K562 (cell line): Measurements from ENCODE around the gene SHFL. TPM values are rescaled to one million over a fixed set of nuclear protein-coding genes. Genes with fewer than 3 reads are reported as not detected.
A peak's percentile ranks its signal among the peaks of the same experiment; 100 is the strongest.

ENCODE experiments used
- ATAC-seq: fragments of 200-7000 bp; cut with Tn5 transposase; 3 replicates; pipeline ENCODE4 v1.9.1; 2020; ENCODE audit warnings: moderate library complexity
- BruUV-seq: library from RNA; stranded (reverse); fragments of 400-500 nt; replicated peaks from 2 replicates; lab custom pipeline; 2021; lab: Mats Ljungman, UMichigan
- CTCF ChIA-PET: fragments of 300-600 bp; formaldehyde crosslinking; extraction: SDS; loops from one replicate; lab custom pipeline; 2021; ENCODE audit warnings: low intra/inter-chr PET ratio; lab: Yijun Ruan, JAX
- POLR2A ChIA-PET: fragments of 300-600, 350-650 bp; sonication (Branson Sonifier 250); formaldehyde crosslinking; extraction: SDS; loops from one replicate; lab custom pipeline; 2021; ENCODE audit warnings: antibody characterized with exemption, inconsistent platforms; lab: Yijun Ruan, JAX
- DNase-seq, 4 experiments: peaks; one replicate each; pipeline versions ENCODE4 v3.0.0 to v3.0.0-alpha.2; 2011 to 2018; ENCODE audit warnings: low spot score in 3 of 4, mixed read lengths in 3 of 4; ENCODE audit errors: extremely low read depth in 1 of 4
- FAIRE-seq: peaks from 2 replicates; lab custom pipeline; 2011; peaks lifted over from hg19 to GRCh38; lab: Jason Lieb, UNC
- H2AFZ ChIP-seq: 2 replicates; pipeline ENCODE4 v1.6.0; 2011; ENCODE audit warnings: low read depth, low read length, control low read depth, inconsistent platforms
- H3K27ac ChIP-seq: fragments of 200-600 bp; 3 replicates; pipeline ENCODE4 v1.8.0; 2011; ENCODE audit warnings: low read depth, mild to moderate bottlenecking, control low read depth, inconsistent platforms, low read length, moderate library complexity, mixed read lengths; ENCODE audit errors: extremely low read depth
- H3K27me3 ChIP-seq, 2 experiments: fragments of 300-600 bp in 1 of 2; 2 replicates in 1 of 2; 3 replicates in 1 of 2; pipeline versions ENCODE4 v1.6.0 to v1.8.0; 2011; ENCODE audit warnings: inconsistent platforms in 2 of 2, low read length in 2 of 2, mild to moderate bottlenecking in 1 of 2, mixed read lengths in 1 of 2, moderate library complexity in 1 of 2; ENCODE audit not compliant: control insufficient read depth in 2 of 2, insufficient read depth in 2 of 2
- H3K36me3 ChIP-seq: fragments of 300-600 bp; 3 replicates; pipeline ENCODE4 v1.8.0; 2011; ENCODE audit warnings: mild to moderate bottlenecking, low read length, inconsistent platforms; ENCODE audit not compliant: control insufficient read depth, insufficient read depth
- H3K4me1 ChIP-seq, 2 experiments: fragments of 200-600 bp in 1 of 2; replicated peaks in 1 of 2; 2 replicates in 1 of 2; 3 replicates in 1 of 2; pipeline versions ENCODE4 v1.5.1 to v1.8.0; 2011; ENCODE audit warnings: inconsistent platforms in 2 of 2, low read length in 2 of 2, mild to moderate bottlenecking in 1 of 2, mixed read lengths in 1 of 2, moderate library complexity in 1 of 2; ENCODE audit not compliant: control insufficient read depth in 2 of 2, insufficient read depth in 2 of 2
- H3K4me2 ChIP-seq: 2 replicates; pipeline ENCODE4 v1.6.1; 2011; ENCODE audit warnings: low read length, control low read depth, inconsistent platforms, mixed read lengths; ENCODE audit not compliant: insufficient read depth
- H3K4me3 ChIP-seq: fragments of 200-600 bp; sonication (generic), shearing (Covaris generic); 2 replicates; pipeline ENCODE4 v1.5.1; 2016; ENCODE audit warnings: control low read depth, inconsistent platforms
- H3K79me2 ChIP-seq: fragments of 200-600 bp; 3 replicates; pipeline ENCODE4 v1.8.0; 2011; ENCODE audit warnings: low read length, inconsistent platforms; ENCODE audit not compliant: control insufficient read depth, insufficient read depth
- H3K9ac ChIP-seq, 2 experiments: 2 replicates each; pipeline versions ENCODE4 v1.6.0 to v1.6.1; 2011; ENCODE audit warnings: low read depth in 2 of 2, low read length in 2 of 2, control low read depth in 1 of 2, inconsistent platforms in 1 of 2, mild to moderate bottlenecking in 1 of 2, mixed read lengths in 1 of 2; ENCODE audit not compliant: insufficient read depth in 1 of 2
- H3K9me1 ChIP-seq: one replicate; pipeline ENCODE4 v1.6.0; 2011; ENCODE audit warnings: inconsistent platforms, mild to moderate bottlenecking, low read length, moderate library complexity; ENCODE audit not compliant: control insufficient read depth, insufficient read depth
- H3K9me3 ChIP-seq: replicated peaks from 2 replicates; pipeline ENCODE4 v1.5.1; 2011; ENCODE audit warnings: low read depth, low read length, inconsistent platforms; ENCODE audit not compliant: control insufficient read depth, insufficient read depth
- H4K20me1 ChIP-seq: replicated peaks from 2 replicates; pipeline ENCODE4 v1.6.1; 2011; ENCODE audit warnings: low read length, inconsistent platforms, mixed read lengths; ENCODE audit not compliant: control insufficient read depth, insufficient read depth
- CREM ChIP-seq: IDR thresholded peaks from 2 replicates; pipeline ENCODE4 v1.6.1; 2014; ENCODE audit warnings: antibody characterized with exemption, low read depth
- DNMT1 ChIP-seq: fragments of 450-650 bp; IDR thresholded peaks from 2 replicates; pipeline ENCODE4 v1.6.1; 2016; ENCODE audit warnings: antibody characterized with exemption, mild to moderate bottlenecking
- FOXJ3 ChIP-seq: sonication (generic); formaldehyde crosslinking; IDR thresholded peaks from 2 replicates; pipeline ENCODE4 v1.4.0; 2020; ENCODE audit warnings: mild to moderate bottlenecking, missing genetic modification reagents
- LEF1 ChIP-seq: fragments of 450-650 bp; IDR thresholded peaks from 2 replicates; pipeline ENCODE4 v1.6.1; 2016; ENCODE audit warnings: mild to moderate bottlenecking
- MCM2 ChIP-seq: fragments of 450-650 bp; IDR thresholded peaks from 2 replicates; pipeline ENCODE4 v1.6.1; 2017; ENCODE audit warnings: low read depth, mild to moderate bottlenecking
- NR2C2 ChIP-seq, 2 experiments: fragments of 200-800 bp in 1 of 2; sonication (Bioruptor generic) in 1 of 2; sonication (generic) in 1 of 2; formaldehyde crosslinking in 1 of 2; IDR thresholded peaks; 2 replicates each; pipeline versions ENCODE4 v1.6.1 to v1.8.0; 2016 to 2022; ENCODE audit warnings: mild to moderate bottlenecking in 1 of 2, missing compliant biosample characterization in 1 of 2, missing genetic modification characterization in 1 of 2, missing genetic modification reagents in 1 of 2
- POLR2G ChIP-seq: fragments of 200-400 bp; formaldehyde crosslinking; IDR thresholded peaks from 2 replicates; pipeline ENCODE4 v1.6.1; 2017; ENCODE audit warnings: low read depth, mild to moderate bottlenecking, antibody characterized with exemption, low read length, moderate library complexity
- SAFB2 ChIP-seq: fragments of 200-400 bp; formaldehyde crosslinking; IDR thresholded peaks from 2 replicates; pipeline ENCODE4 v1.6.1; 2018; ENCODE audit warnings: borderline replicate concordance, low read length, low read depth, moderate library complexity; ENCODE audit not compliant: severe bottlenecking
- SNRNP70 ChIP-seq: fragments of 200-400 bp; formaldehyde crosslinking; optimal IDR thresholded peaks from 2 replicates; pipeline ENCODE3; 2017; ENCODE audit warnings: low read depth, low read length
- SP1 ChIP-seq: sonication (generic); formaldehyde crosslinking; IDR thresholded peaks from 2 replicates; pipeline ENCODE4 v1.8.1; 2022; ENCODE audit warnings: mild to moderate bottlenecking, missing genetic modification reagents
- SUPT5H ChIP-seq: fragments of 450-650 bp; IDR thresholded peaks from 2 replicates; pipeline ENCODE4 v1.6.1; 2016
- TAF1 ChIP-seq: IDR thresholded peaks from 2 replicates; pipeline ENCODE4 v1.6.1; 2011; ENCODE audit warnings: mild to moderate bottlenecking, low read length, moderate library complexity; ENCODE audit not compliant: insufficient read depth, control insufficient read depth, severe bottlenecking; ENCODE audit errors: extremely low read depth
- TAF15 ChIP-seq: fragments of 200-400 bp; formaldehyde crosslinking; IDR thresholded peaks from 2 replicates; pipeline ENCODE4 v1.6.1; 2017; ENCODE audit warnings: mild to moderate bottlenecking, low read depth, low read length, moderate library complexity
- TAL1 ChIP-seq: fragments of 450-650 bp; IDR thresholded peaks from 2 replicates; pipeline ENCODE4 v1.6.1; 2016; ENCODE audit warnings: mild to moderate bottlenecking
- ZNF263 ChIP-seq: sonication (generic); formaldehyde crosslinking; IDR thresholded peaks from 2 replicates; pipeline ENCODE4 v1.8.0; 2022; ENCODE audit warnings: mild to moderate bottlenecking, missing genetic modification reagents, borderline replicate concordance
- WGBS: fragments of 100-300 bp; shearing (Covaris generic); methylation state at CpG from one replicate; pipeline ENCODE4 v1.1.6; 2016; ENCODE audit warnings: low coverage, mixed read lengths; ENCODE audit not compliant: insufficient coverage; ENCODE audit errors: missing lambda C conversion rate; 5-methylcytosine and 5-hydroxymethylcytosine counted together
- in situ Hi-C: fragments of 300-500 bp; cut with MboI; formaldehyde crosslinking; loops from 4 replicates; pipeline ENCODE4 v1.15.0; 2018; ENCODE audit warnings: inconsistent platforms, mixed read lengths
- intact Hi-C: fragments of 100-400 bp; cut with micrococcal nuclease; formaldehyde crosslinking; loops from 2 replicates; pipeline ENCODE4 v1.14.2; 2022
- polyA plus RNA-seq, 8 experiments: library from polyadenylated mRNA; depleted of rRNA in 4 of 8; stranded (reverse) in 5 of 8; unstranded in 3 of 8; fragments of >200 nt; fragmentation: Nextera tagmentation in 2 of 8; fragmentation: Illumina TruSeq in 1 of 8; extraction: Ambion mirVana in 2 of 8; extraction: Trizol in 1 of 8; gene quantifications; 2 replicates each; pipeline versions ENCODE4 v1.2.1 to v1.2.3, GENCODE V29; 2011 to 2014; ENCODE audit warnings: inconsistent platforms in 1 of 8, missing spikeins in 1 of 8
- total RNA-seq, 7 experiments: library from RNA; depleted of rRNA in 6 of 7; stranded (reverse); fragments of >200 nt in 6 of 7; fragmentation: Illumina TruSeq in 2 of 7; extraction: Trizol in 2 of 7; gene quantifications; 2 replicates each; pipeline versions ENCODE4 v1.2.1 to v1.2.3, GENCODE V29; 2011 to 2021; ENCODE audit warnings: low replicate concordance in 1 of 7
- TF ChIP-seq, protein P1 (sequence below): fragments of 450-650 bp; IDR thresholded peaks from 2 replicates; pipeline ENCODE4 v1.6.1; 2017; ENCODE audit warnings: antibody characterized with exemption
- TF ChIP-seq, protein P2 (sequence below): fragments of 200-800 bp; sonication (Bioruptor generic); IDR thresholded peaks from 2 replicates; pipeline ENCODE4 v1.6.1; 2017; ENCODE audit warnings: missing genetic modification characterization, missing compliant biosample characterization

The SHFL gene
- total and polyA plus RNA-seq, 9 of the 15 experiments (the other 6 are each of a cell fraction or from before 2014, with no cell fraction given), result 1.5 to 25.7 (median 13.0) TPM

DNA sequence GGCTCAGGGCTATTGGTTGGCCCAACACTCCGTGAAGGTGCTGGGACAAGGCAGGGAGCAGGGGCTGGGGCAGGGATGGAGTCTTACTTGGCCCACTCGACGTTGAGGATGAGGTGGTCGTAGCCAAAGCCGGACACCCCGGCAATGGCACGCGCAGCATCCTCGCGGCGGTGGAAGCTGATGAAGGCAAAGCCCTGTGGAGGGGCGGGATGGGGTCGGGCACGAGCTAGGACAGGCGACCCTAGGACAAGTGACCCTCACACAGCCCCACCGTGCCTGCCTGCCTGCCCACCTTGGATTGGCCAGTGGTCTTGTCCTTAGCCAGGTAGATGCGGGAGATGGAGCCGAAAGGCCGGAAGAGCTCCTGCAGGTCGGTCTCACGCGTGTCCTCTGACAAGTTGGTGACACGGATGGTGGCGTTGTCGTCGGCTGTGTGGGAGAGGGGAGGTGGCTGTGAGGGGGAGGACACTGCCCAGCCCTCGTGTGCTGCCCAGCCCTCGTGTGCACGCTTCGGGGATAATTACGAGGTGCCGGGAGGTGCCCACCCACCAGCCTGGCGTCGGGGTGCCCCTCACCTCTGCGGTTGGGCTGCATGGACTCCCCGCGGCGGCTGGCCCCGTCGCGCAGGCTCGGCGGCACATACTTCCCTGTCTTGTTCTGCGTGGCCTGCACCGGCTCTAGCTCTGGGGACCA is 29.4 kb downstream of the SHFL start (continued):
- TF ChIP-seq TAF15 (0 out of 2 replicates have a peak, but pooled peaks have one; percentile 83), SUPT5H (peak; percentile 58; the same call in 1 of the 2 replicates), FOXJ3 (no peak), NR2C2 (CRISPR knock-in tag; IDR thresholded peaks at IDR 0.05) (0 out of 2 replicates have a peak, but pooled peaks have one; percentile 20), NR2C2 (tag; IDR thresholded peaks at IDR 0.05) (no peak), LEF1 (no peak), MCM2 (no peak), TAF1 (no peak)

DNA sequence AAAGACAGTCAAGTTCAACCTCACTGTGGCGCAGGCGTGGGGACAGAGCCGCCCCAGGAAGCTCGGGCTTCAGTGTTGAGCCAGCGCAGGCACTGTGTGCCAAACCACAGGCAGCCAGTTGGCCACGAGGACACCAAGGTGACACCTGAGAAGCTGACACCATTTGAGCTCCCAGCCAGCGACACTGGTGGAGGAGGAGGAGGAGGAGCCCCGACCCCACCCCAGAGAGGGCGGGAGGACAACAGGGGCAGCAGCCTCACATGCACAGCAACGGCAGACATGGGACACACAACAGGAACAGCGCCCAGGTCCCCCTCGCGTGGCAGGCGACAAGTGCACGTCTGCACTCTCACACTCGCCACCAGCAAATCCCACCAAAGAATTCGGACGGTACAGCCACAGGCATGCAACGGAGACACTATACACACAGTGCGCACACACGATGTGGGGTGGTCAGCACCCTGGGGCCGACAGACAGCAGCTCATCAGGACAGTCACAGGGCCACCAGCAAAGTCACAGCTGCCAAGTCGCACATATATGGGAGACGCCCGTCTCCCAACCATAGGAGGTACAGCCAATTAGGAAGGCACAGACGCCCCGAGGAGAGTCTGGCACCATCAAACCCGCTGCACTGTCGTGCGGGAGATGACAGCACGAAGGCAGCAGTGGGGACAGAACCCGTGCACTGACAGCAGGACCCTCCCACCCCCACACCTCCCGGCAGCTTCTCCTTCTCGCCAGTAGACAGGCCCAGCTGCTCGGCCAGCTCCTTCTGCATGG is 30.2 kb downstream of the SHFL start:
- Histone ChIP-seq H2AFZ (no peak overlapping the region), H3K4me2 (no peak overlapping the region), H3K9ac (peak overlapping the region in 1 of 2 experiments; percentile 72; a peak in 1 of 4 replicates), H3K27ac (no peak overlapping the region), H4K20me1 (peaks cover 5% of the 10 kb centered on the region; the same call in 1 of the 2 replicates), H3K4me3 (no peak overlapping the region), H3K9me3 (no peaks in the 10 kb centered on the region), H3K79me2 (peaks cover 15% of the 10 kb centered on the region), H3K36me3 (peaks cover 48% of the 10 kb centered on the region; the same call in 2 of the 3 replicates), H3K4me1 (peaks cover 3 to 82% of the 10 kb centered on the region in 2 experiments; a peak in 3 of 5 replicates), H3K27me3 (no peaks in the 10 kb centered on the region), H3K9me1 (no peaks in the 10 kb centered on the region)
- FAIRE-seq (no peak), ATAC-seq (no peak), DNase-seq (no peak)
- no TSS peak for BruUV-seq
- CTCF ChIA-PET, result no interaction called here
- POLR2A ChIA-PET, result interaction anchor here (0.6 to 5.8 kb wide), 9 partner anchors 9 to 360 kb away, joined by 3 to 49 read pairs (median 5); partner anchors contain the start of gene PPAN
- intact Hi-C loops, result no loop called here
- in situ Hi-C loops, result no loop called here
- 93% methylated on average over 21 of the region's 35 CpGs for WGBS
- no peak for TF ChIP-seq SAFB2
- peak; percentile 82 for TF ChIP-seq SNRNP70
- peak; percentile 49 for TF ChIP-seq POLR2G
- TF ChIP-seq ZNF263 (CRISPR knock-in tag), result peak; percentile 38; the same call in 1 of the 2 replicates
- no peak for TF ChIP-seq CREM
- TF ChIP-seq, protein P1, sequence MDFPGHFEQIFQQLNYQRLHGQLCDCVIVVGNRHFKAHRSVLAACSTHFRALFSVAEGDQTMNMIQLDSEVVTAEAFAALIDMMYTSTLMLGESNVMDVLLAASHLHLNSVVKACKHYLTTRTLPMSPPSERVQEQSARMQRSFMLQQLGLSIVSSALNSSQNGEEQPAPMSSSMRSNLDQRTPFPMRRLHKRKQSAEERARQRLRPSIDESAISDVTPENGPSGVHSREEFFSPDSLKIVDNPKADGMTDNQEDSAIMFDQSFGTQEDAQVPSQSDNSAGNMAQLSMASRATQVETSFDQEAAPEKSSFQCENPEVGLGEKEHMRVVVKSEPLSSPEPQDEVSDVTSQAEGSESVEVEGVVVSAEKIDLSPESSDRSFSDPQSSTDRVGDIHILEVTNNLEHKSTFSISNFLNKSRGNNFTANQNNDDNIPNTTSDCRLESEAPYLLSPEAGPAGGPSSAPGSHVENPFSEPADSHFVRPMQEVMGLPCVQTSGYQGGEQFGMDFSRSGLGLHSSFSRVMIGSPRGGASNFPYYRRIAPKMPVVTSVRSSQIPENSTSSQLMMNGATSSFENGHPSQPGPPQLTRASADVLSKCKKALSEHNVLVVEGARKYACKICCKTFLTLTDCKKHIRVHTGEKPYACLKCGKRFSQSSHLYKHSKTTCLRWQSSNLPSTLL, result no peak
- TF ChIP-seq, protein P2, sequence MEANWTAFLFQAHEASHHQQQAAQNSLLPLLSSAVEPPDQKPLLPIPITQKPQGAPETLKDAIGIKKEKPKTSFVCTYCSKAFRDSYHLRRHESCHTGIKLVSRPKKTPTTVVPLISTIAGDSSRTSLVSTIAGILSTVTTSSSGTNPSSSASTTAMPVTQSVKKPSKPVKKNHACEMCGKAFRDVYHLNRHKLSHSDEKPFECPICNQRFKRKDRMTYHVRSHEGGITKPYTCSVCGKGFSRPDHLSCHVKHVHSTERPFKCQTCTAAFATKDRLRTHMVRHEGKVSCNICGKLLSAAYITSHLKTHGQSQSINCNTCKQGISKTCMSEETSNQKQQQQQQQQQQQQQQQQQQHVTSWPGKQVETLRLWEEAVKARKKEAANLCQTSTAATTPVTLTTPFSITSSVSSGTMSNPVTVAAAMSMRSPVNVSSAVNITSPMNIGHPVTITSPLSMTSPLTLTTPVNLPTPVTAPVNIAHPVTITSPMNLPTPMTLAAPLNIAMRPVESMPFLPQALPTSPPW (CRISPR knock-in tag), result no peak
- TF ChIP-seq TAL1, result no peak
- TF ChIP-seq SP1, result 0 out of 2 replicates have a peak, but pooled peaks have one; percentile 16
- no peak for TF ChIP-seq DNMT1
